NCI-H146 (cell line): ENCODE results near the gene MADCAM1.
"Not testable (repeated sequence)": the region's sequence is repeated elsewhere in the genome, so short reads cannot be mapped to it uniquely, and the experiment has no call there.

Source experiments
- DNase-seq: peaks from one replicate; lab custom pipeline; 2025; lab: John Stamatoyannopoulos, UW

The MADCAM1 gene

GRCh38 chr19:496112-496665, at the start of gene MADCAM1:
Gene MADCAM1 (plus strand): TSS chr19:496486. CDS start chr19:496500, 14 bp downstream.
- no peak for DNase-seq

- no peak for DNase-seq
Observed at GRCh38 chr19:447064-447426, 49.2 kb upstream of the MADCAM1 start.

- DNase-seq, result no peak
Observed at GRCh38 chr19:447816-448560, 48.3 kb upstream of the MADCAM1 start.

- DNase-seq, result no peak
Observed at GRCh38 chr19:449916-450315, 46.4 kb upstream of the MADCAM1 start.

- DNase-seq, result not testable (repeated sequence)
Observed at GRCh38 chr19:450912-451481, 45.3 kb upstream of the MADCAM1 start.

- no peak for DNase-seq
Observed at GRCh38 chr19:452829-453228, 43.5 kb upstream of the MADCAM1 start.

- DNase-seq, result no peak
Observed at GRCh38 chr19:453606-454005, 42.7 kb upstream of the MADCAM1 start.

GRCh38 chr19:455031-455705, 41.1 kb upstream of the MADCAM1 start:
- no peak for DNase-seq

- no peak for DNase-seq
Observed at GRCh38 chr19:455851-456546, 40.3 kb upstream of the MADCAM1 start.

GRCh38 chr19:456547-457110, 39.7 kb upstream of the MADCAM1 start:
- peak; percentile 31 for DNase-seq

GRCh38 chr19:457636-458035, 38.6 kb upstream of the MADCAM1 start:
- DNase-seq, result no peak

- DNase-seq, result no peak
Observed at GRCh38 chr19:458091-459042, 37.9 kb upstream of the MADCAM1 start.

- DNase-seq, result peak; percentile 76
Observed at GRCh38 chr19:459724-460511, 36.4 kb upstream of the MADCAM1 start.

- peak; percentile 16 for DNase-seq
Observed at GRCh38 chr19:460877-461720, 35.2 kb upstream of the MADCAM1 start, which contains the start of gene SHC2. Gene SHC2 (minus strand): TSS chr19:461033. CDS start chr19:460996, 37 bp downstream.

- peak; percentile 83 for DNase-seq
Observed at GRCh38 chr19:461721-462551, 34.4 kb upstream of the MADCAM1 start.

GRCh38 chr19:463483-464207, 32.6 kb upstream of the MADCAM1 start:
- DNase-seq, result no peak

GRCh38 chr19:464208-464545, 32.1 kb upstream of the MADCAM1 start:
- DNase-seq, result no peak
